GM13976 (cell line): Measurements from ENCODE around the gene KRTAP5-11.
"Not testable (repeated sequence)": the region's sequence is repeated elsewhere in the genome, so short reads cannot be mapped to it uniquely, and the experiment has no call there.

Experiments used
- DNase-seq: peaks from one replicate; pipeline ENCODE4 v3.0.0; 2012; ENCODE audit warnings: low spot score
- CTCF ChIP-seq: IDR thresholded peaks from 2 replicates; pipeline ENCODE4 v1.5.1; 2012; ENCODE audit warnings: borderline replicate concordance, mild to moderate bottlenecking; ENCODE audit not compliant: insufficient read depth; ENCODE audit errors: extremely low read depth, missing control alignments, control extremely low read depth
- in situ Hi-C: fragments of 300-500 bp; cut with MboI; formaldehyde crosslinking; loops from one replicate; pipeline ENCODE4 v1.12.0; 2022; ENCODE audit warnings: low sequenced_read_pairs, mixed read lengths, inconsistent platforms; ENCODE audit not compliant: unreplicated experiment

KRTAP5-11 gene

DNA sequence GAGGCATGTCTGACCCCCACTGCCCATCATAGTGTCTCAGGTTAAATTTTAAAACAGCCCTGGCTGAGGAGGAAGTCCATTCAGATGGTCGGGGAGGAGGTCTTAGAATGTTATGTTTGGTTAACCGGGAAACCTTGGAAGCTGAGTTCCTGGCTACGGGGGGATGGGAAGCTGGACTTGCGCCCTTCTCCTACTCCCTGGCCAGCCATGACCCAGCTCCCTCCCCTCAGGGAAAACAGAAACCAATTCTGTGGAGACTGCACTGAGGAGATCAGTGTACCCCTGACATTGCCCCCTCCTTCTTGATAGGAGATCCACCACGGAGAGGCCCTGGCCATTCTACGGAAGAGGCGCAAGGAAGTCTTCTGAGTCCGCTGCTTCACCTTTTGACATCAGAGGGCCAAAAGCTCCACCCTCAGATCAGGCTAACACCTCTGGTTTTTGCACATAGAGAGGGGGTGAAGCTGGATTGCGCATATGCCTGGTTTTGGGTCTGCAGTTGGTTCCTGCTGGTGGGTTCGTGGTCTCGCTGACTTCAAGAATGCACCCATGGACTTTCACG lies 37.2 kb downstream of the KRTAP5-11 start:
- in situ Hi-C loops, result no loop called here
- TF ChIP-seq CTCF, result no peak
- DNase-seq, result no peak

DNA sequence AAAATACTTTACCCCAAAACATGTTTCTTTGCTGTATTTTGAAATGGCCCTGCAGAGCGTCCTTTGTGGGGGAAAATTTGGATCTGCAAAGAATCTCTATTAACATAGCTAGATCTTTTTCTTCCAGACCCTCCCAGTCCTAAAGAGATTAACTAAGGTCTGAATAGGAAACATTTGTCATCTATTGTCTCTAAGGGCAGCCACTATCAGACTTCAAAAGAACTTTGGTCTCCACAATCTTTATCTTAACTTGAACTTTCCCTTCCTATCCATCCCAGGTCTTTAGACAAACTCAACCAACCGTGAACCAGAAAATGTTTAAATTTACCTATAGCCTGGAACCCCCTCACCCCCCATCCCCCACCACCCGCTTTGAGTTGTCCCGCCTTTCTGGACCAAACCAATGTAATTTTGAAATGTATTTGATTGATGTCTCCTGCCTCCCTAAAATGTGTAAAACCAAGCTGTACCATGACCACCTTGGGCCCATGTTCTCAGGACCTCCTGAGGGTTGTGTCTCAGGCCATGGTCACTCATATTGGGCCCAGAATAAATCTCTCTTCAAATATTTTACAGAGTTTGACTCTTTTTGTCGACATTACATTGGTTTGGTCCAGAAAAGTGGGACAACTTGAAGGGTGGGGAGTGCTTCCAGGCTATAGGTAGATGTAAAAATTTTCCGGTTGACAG lies 38.0 kb downstream of the KRTAP5-11 start:
- in situ Hi-C loops, result no loop called here
- TF ChIP-seq CTCF, result no peak
- no peak for DNase-seq

GRCh38 chr11:71543866-71544265 lies 38.8 kb downstream of the KRTAP5-11 start:
- in situ Hi-C loops, result no loop called here
- no peak for TF ChIP-seq CTCF
- DNase-seq, result no peak

DNA sequence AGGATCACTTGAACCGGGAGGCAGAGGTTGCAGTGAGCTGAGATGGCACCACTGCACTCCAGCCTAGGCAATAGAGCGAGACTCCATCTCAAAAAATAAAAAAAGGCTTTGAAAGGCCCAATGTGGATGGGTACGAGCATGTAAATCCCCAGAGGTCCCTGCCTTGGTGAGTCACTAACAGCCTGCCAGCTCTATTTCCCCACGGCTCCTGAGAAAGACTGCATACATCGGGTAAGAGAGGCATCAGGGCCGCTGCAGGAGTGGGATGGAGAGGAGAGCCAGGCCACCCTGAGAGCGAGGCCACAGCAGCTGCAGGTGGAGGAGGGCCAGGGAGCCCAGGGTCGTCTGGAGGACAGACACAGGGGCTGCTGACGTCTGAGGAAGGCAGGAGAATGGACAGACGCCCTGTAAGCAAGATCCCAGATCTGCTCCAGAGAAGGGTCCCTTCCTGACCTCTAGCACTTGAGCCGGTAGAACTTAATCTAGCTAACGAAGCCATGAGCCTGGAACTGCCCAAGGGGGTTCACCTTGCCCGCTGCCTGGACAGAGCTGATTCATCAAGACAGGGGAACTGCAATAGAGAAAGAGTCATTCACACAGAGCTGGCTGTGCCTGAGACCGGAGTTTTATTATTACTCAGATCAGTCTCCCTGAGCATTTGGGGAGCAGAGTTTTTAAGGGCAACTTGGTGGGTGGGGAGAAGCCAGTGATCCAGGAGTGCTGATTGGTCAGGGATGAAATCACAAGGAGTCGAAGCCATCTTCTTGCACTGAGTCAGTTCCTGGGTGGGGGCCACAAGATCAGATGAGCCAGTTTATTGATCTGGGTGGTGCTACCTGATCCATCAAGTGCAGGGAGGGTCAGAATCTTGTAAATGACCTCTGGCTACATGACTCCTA lies 39.5 kb downstream of the KRTAP5-11 start:
- in situ Hi-C loops, result no loop called here
- DNase-seq, result no peak
- no peak for TF ChIP-seq CTCF

DNA sequence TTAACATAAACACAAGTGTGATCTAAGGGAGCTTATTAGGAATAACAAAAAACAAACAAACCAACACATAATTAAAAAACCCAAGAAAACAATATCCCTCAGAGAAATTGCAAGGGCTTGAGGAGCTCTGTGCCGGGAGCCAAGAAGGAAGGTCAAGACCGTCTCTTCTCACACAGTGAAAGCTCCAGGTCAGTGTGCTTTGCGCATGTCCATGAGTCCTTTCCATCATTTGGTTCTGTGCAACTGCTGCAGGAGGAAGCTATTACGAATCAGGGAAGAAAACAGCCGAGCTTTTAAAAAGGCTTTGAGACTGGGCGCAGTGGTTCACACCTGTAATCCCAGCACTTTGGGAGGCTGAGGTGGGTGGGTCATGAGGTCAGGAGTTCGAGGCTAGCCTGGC lies 40.3 kb downstream of the KRTAP5-11 start:
- TF ChIP-seq CTCF, result no peak
- in situ Hi-C loops, result no loop called here
- DNase-seq, result no peak

GRCh38 chr11:71540521-71541304 lies 42.0 kb downstream of the KRTAP5-11 start:
- peak; percentile 60 for DNase-seq
- in situ Hi-C loops, result not testable (repeated sequence)

- in situ Hi-C loops, result not testable (repeated sequence)
- DNase-seq, result peak; percentile 68
These were observed 42.7 kb downstream of the KRTAP5-11 start for GRCh38 chr11:71539971-71540370.
